DMS53 treated with DMSO at 0.1 percent for 48 hours (cell line): ENCODE results near the gene LRIT2.
A peak's percentile ranks its signal among the peaks of the same experiment; 100 is the strongest.
"Not testable (repeated sequence)": the region's sequence is repeated elsewhere in the genome, so short reads cannot be mapped to it uniquely, and the experiment has no call there.

Experiments used
- DNase-seq: peaks from one replicate; lab custom pipeline; 2025; ENCODE audit not compliant: unreplicated experiment; lab: John Stamatoyannopoulos, UW

The LRIT2 gene

DNA sequence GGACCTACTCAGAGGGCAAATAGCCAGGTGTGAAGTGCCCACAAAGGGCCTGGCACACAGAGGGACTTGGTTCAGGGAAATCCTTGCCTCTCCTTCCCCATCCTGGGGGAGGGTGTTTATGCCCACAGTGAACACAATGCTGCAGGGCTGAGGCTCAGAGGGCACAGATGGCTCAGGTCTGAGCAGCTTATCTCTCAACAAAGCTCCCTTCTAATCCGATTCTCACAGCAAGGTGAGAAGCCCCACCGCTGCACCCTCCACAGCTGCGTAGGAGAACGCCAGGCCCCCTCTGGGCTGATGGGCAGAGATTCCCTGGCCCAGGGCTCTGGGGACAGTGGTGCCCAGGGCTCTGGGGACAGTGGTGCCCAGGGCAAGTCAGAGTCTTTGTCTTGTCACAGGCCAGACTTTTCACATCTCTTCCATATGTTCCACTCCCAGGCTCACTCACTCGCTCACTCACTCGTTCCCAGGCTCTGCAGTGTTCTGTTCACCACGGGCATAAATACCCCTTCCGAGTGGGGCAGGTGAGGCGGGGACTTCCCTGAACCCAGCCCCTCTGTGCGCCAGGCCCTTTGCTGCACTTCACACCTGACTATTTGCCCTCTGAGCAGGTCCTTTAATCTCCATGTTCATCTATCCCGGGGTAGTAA, 39.7 kb downstream of the LRIT2 start:
- DNase-seq: no peak

DNA sequence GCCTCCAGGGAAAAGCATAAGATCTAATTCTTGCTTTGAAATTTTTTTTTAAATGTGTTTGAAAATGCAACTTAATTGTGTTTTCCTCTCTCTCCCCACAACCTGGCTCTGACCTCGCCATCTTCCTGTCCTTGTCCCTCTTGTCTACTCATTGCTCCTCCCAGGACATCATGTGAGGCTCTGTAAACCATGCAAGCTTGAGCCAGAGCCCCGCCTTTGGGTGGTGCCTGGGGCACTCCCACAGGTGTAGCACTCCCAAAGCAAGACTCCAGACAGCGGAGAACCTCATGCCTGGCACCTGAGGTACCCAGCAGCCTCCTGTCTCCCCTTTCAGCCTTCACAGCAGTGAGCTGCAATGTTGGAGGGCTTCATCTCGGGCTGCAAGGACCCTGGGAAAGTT, 40.8 kb downstream of the LRIT2 start:
- no peak for DNase-seq

DNA sequence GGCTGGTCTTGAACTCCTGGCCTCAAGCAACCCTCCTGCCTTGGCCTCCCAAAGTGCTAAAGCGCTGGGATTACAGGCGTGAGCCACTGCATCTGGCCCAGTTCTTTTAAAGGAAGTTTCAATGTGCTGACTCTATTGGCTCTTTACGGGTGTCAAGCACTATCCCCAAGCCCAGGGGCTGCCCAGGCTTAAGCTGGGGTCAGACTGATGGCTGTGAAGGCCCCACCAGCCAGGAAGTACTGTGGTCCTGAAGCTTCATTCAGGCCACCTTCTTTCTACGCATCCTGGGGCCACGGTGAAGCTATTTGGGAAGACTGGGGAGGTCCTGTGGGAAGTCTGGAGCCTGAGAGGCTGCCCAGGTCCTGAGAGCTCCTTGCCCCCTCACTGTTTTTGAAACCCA, 43.7 kb downstream of the LRIT2 start:
- DNase-seq: no peak

DNA sequence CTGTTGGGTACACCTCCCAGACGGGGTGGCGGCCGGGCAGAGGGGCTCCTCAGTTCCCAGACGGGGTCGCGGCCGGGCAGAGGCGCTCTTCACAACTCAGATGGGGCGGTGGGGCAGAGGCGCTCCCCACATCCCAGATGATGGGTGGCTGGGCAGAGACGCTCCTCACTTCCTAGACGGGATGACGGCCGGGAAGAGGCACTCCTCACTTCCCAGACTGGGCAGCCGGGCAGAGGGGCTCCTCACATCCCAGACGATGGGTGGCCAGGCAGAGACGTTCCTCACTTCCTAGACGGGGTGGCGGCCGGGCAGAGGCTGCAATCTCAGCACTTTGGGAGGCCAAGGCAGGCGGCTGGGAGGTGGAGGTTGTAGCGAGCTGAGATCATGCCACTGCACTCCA, 45.0 kb downstream of the LRIT2 start:
- DNase-seq: not testable (repeated sequence)

DNA sequence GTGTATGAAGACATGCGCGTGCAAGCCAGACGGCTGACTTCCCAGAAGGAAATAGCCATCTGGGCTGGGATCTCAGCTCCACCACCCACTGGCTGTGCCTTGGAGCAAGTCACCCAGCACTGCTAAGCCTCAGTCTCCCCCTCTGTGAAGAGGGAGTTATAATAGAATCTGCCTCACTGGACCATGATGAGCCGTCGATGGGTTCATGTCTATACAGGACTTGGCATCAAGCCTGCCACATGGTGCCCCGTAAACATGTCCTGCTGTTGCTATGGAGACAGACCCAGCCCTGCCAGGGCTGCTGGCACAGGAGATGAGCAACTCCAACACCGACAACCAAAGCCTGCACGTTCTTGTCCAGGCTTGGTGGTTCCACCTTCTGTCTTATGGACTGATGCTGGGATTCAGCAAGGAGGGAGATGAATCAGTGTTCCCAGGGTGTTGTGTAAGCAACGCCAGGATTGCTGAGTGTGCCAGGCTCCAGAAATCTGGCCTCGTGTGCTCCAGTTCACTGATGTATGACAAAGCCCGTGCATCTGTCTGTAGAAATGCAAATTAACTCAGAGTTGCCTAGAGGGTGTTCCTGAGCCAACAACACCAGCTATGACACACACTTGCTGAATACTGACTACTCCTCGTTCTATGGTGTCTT, 46.2 kb downstream of the LRIT2 start:
- peak; percentile 46 for DNase-seq

DNA sequence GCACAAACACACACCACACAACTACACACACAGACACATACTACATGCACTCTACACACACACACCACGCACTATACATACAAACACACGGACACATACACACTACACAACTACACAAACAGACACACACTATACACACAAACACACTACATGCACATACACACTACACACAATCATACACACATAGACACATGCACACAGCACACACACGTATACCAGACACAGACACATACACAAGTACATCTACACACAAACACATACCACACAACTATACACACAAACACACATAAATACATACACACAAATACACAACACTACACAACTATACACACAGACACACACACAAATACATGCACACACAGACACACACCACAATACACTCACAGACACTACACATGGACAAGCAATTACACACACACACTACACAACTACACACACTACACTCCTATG, 47.2 kb downstream of the LRIT2 start:
- DNase-seq: no peak

DNA sequence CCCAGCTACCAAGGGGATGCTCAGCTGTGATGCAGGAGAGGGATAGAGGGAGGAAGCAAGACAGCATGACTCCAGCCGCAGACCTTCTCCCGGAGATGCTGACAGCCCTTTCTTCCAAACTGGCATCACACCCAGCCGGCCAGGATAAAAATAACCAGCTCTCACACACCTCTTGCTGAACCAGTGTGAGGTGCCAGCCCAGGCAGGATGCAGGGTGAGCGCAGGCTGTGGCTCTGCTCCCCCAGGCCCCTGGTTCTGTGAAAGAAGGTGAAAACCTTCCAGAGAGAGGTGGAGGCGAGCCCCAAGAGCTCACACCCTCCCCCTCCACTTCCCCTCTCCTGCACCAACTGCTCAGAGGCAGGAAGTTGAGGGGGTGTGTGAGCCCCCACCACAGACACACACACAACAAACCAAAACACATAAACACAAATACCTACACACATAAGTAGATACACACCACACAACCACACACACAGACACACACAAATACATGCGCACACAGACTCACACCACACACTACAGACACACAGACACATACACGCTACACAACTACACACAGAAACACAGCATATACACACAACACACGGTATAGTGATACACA, 47.7 kb downstream of the LRIT2 start:
- DNase-seq: no peak

DNA sequence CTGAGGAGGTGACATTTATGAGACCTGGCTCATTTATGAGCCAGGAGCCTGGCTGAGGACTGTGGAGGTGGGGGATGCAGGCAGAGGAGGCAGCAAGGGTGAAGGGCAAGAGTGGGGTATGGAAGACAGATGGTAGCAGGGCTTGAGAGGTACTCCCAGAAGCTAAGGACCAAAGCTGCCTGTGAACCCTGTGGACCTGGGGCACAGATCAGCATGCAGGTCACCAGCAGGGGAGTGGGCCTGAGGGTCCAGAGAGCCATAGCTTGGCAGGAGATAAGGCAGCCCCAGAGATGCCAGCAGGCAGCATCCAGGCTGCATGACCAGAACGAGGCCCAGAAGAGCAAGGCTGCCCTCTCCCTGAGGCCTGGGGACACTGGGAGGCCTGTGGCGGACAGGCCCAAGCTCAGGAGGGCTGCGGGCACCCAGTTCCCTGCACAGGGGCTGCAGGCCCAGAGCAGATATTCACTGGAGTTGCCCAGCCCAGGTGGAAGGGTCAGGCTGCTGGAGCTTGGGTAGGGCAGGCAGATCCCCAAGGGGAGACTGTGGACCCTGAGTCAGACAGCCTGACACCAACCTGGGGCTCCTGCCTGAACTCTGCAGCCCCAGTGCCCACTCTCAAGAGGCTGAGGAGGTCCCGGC, 48.4 kb downstream of the LRIT2 start:
- no peak for DNase-seq

DNA sequence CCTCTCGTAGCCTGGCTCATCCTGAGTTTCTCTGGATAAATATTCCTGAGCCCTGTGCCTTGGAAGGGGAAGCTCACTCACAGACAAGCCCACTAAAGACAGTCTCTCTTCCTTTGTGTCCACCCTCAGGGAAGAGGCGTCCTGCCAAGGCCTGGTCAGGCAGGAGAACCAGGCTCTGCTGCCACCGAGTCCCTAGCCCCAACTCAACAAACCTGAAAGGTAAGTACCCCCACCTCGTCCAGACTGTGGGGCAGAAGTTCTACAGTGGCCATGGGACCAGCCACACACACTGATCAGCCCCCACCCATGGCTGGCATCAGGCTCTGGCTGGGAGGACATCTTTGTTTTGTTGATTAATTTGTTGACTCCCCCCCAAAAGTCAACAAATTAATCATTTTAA, 49.0 kb downstream of the LRIT2 start:
- no peak for DNase-seq

DNA sequence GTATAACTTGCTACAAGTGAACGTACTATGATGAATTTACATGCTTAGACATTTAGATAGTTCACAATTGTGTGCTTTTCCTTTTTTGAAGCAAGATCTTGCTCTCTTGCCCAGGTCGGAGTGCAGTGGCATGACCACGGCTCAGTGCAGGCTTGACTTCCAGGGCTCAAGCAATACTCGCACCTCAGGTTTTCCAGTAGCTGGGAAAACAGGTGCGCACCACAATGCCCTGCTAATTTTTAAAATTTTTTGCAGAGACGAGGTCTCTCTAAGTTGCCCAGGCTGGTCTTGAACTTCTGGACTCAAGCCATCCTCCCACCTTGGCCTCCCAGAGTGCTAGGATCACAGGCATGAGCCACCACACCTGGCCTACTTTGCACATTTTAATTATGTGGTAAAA, 49.9 kb downstream of the LRIT2 start:
- DNase-seq: no peak

DNA sequence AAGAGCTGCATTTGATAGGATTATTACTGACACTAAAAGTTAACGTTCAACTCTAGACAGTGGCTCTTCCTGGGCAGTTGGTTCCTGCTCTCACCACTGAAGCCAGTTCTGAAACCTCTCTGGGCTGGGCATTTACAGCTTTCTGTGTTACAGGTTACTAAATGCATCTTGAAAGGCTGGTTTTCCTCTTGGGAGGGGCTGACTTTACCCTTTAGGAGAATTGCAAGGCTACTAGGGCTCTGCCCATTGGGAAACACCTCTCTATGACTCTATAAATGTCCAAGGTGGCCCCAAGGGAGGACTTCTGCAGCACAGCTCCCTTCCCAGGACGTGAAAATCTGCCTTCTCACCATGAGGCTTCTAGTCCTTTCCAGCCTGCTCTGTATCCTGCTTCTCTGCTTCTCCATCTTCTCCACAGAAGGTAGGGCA, 51.8 kb downstream of the LRIT2 start, which contains the start of gene GPR15LG:
GPR15LG (plus strand) TSS at position 301 of the 429 bp plus-strand sequence; CDS start at position 352, 51 bp downstream.
- DNase-seq: no peak

DNA sequence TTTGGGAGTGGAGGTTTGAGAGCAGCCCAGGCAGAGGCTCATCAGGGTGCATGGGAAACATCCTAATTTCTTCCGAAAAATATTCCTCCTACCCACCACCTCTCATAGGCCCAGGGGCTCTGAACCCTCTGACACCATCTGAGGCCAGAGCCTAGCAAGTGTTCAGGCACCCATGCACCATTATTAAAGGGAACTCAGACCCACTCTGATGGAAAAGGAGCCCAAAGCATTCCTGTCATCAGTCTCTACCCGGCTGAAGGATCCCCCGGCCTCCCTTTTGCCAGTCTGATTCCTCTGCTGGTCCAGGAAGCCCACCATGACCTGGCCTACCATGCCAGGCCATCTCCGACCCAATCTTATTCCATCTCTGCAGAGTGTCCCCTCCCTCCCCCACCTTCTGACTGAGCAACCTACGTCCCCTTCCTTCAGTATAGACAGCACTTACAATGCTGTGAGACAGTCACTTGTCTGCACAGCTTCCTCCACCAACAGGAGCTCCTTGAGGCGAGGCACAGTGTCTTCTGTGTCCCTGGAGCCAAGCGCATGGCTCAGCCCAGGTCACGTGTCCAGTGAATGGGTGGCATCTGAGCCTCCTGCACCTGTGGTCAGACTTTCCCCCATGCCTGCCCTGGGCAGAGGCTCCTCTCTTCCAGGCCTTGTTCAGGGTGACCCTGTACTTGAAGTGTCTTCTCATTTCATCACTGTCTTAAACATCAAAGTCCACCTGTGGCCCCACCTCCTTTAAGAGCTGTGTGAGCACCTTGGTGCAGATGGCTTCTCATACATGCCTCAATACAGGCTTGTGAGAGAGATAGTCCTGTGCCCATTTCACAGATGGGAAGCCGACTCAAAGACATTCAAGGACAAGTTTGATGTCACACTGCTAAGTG, 52.6 kb downstream of the LRIT2 start:
- no peak for DNase-seq

DNA sequence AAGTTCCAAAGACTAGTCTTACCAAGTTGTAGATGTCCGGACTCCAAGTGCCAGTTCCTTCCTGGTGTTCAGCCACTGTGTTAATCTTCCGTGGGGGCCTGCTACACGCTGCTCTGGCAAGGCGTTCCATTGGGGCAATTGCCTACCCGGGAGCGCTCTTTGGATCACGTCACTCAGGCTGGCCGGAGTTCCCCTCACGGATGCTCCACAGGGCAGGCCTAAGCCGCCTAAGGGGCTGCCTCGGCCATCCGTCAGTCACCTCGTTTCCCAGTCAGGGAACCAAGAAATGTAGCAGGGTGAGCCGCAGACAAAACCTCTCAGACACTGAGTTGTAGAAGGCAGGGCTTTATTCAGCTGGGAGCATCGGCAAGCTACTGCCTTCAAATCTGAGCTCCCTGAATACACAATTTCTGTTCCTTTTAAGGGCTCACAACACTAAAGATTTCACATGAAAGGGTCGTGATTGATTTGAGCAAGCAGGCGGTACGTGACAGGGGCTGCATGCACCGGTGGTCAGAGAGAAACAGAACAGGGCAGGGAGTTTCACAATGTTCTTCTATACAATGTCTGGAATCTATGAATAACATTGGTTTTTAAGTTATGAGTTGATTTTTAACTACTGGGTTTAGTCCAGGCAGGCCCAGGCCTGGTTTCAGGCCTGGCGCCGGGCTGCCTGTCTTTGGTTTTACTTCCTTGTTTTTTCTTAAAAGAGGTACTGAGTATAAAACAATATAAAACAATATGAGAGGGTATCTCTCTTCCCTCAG, 53.5 kb downstream of the LRIT2 start:
- DNase-seq: not testable (repeated sequence)

DNA sequence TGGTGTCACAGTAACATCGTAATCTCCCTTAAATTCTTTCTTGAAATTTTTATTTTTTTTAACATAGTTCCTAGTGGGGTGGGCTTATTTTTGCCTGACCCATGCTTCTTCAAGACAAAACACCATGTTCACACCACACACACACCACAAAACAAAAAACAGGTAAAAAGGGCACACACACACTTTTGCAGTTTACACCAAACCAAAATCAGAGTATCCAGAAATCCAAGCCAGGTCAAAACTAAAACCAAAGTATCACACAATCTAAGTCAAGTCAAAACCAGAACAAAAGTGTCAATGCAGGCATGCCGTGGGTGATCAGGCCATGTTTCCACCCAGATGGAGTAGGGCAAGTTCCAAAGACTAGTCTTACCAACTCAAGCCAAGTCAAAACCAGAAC, 54.1 kb downstream of the LRIT2 start:
- not testable (repeated sequence) for DNase-seq
